ENCODE results near the gene LTC4S. TPM values are rescaled to one million over a fixed set of nuclear protein-coding genes. Genes with fewer than 3 reads are reported as not detected.
"Not testable (repeated sequence)": the region's sequence is repeated elsewhere in the genome, so short reads cannot be mapped to it uniquely, and the experiment has no call there.

Gene LTC4S, protein sequence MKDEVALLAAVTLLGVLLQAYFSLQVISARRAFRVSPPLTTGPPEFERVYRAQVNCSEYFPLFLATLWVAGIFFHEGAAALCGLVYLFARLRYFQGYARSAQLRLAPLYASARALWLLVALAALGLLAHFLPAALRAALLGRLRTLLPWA
- total RNA-seq (10 to 100 TPM; 16.1 to 34.7 TPM), polyA plus RNA-seq (1 to 10 TPM; 6.6 to 9.3 TPM)
- long read RNA-seq, donor 1, partial matches to known transcripts: 0 of 2 reads
- long read RNA-seq, donor 1, other reads (novel, unspliced or antisense): 2 of 2 reads
- long read RNA-seq, donor 2, transcript LTC4S-201 (5 exons, 666 nt): major isoform, 16 of 29 reads
- long read RNA-seq, donor 2, partial matches to known transcripts: 1 of 29 reads
- long read RNA-seq, donor 2, other reads (novel, unspliced or antisense): 8 of 29 reads

DNA sequence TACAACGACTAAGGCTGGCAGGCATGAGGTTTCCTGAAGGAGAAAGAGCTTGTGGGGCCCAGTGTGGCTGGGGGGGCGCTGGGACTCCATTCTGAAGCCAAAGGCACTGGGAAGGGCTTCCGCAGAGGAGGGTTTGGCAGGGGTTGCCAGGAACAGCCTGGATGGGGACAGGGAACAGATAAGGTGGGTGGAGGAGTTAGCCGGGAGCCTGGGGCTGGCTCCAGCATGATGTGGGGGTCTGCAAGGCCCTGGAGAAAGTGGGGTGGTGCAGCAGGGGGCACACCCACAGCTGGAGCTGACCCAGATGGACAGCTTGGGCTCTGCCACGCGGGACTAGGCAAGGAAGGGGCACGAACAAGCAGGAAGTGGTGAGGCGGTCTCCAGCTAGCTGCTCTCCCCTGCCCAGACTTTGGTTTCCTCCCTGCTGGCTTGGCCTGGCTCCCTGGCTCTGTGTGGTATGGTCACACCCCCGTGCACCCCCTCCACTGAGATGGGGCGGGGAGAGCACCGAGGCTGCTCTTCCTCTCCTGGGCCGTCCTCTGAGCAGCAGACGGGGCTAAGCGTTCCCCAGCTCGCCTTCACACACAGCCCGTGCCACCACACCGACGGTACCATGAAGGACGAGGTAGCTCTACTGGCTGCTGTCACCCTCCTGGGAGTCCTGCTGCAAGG, at the start of gene LTC4S:
LTC4S (plus strand) TSS at position 519 of the 672 bp plus-strand sequence; CDS start at position 614, 95 bp downstream.
- Histone ChIP-seq H3K4me1 (ENCODE audit: control insufficient read depth in 1 of 2, insufficient read depth in 2 of 2, low read length in 2 of 2) (no peaks in the 10 kb centered on the region), H3K9me3 (ENCODE audit: control insufficient read depth, low read length) (no peaks in the 10 kb centered on the region), H3K4me3 (ENCODE audit: low read length in 2 of 2) (no peak within 1 kb of the TSS), H3K27ac (ENCODE audit: low read depth in 1 of 2, low read length in 2 of 2) (no peak within 1 kb of the TSS), H3K36me3 (ENCODE audit: control insufficient read depth in 1 of 2, insufficient read depth in 2 of 2, low read length in 1 of 2) (no peaks in the 10 kb centered on the region), H3K27me3 (ENCODE audit: control insufficient read depth in 1 of 2, insufficient read depth in 2 of 2, low read length in 1 of 2) (no peaks in the 10 kb centered on the region)
- intact Hi-C loops (cut with DNase I): loop anchor here in 1 of 2 donors (10.0 kb wide), 2 partner anchors 69 to 119 kb away; no protein-coding TSS in a partner anchor
- WGBS, 2 donors: 4 to 5% methylated on average over 19 of the region's 19 CpGs
- peak; percentile 75 for ATAC-seq (ENCODE audit: low FRiP score)
- peak; percentile 91 to 95 for DNase-seq

- H3K4me1 ChIP-seq (ENCODE audit: control insufficient read depth in 1 of 2, insufficient read depth in 2 of 2, low read length in 2 of 2); DNase-seq; H3K4me3 ChIP-seq (ENCODE audit: low read length in 2 of 2); intact Hi-C loops (cut with DNase I); H3K36me3 ChIP-seq (ENCODE audit: control insufficient read depth in 1 of 2, insufficient read depth in 2 of 2, low read length in 1 of 2); H3K27me3 ChIP-seq (ENCODE audit: control insufficient read depth in 1 of 2, insufficient read depth in 2 of 2, low read length in 1 of 2); H3K27ac ChIP-seq (ENCODE audit: low read depth in 1 of 2, low read length in 2 of 2); ATAC-seq (ENCODE audit: low FRiP score); H3K9me3 ChIP-seq (ENCODE audit: control insufficient read depth, low read length): not testable (repeated sequence)
- 38 to 54% methylated on average over 7 of the region's 7 CpGs for WGBS, 2 donors
Measured at GRCh38 chr5:179744106-179744505, 49.7 kb upstream of the LTC4S start.

- no peak overlapping the region for H3K27ac ChIP-seq (ENCODE audit: low read depth in 1 of 2, low read length in 2 of 2)
- intact Hi-C loops (cut with DNase I): no loop called here
Measured at GRCh38 chr5:179746872-179747271, 46.9 kb upstream of the LTC4S start.

DNA sequence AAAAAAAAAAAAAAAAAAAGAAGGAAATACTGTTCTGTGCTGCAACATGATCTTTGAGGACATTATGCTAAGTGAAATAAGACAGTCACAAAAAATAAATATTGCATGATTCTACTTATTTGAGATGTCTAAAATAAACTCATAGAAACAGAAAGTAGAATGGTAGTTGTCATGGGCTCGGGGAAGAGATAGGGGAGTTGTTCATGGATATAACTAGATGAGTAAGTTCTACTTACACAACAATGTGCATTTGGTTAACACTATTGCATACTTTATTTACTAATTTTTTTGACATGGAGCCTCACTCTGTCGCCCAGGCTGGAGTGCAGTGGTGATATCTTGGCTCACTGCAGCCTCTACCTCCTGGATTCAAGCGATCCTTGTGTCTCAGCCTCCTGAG, 46.0 kb upstream of the LTC4S start:
- DNase-seq (no peak), ATAC-seq (ENCODE audit: low FRiP score) (no peak)
- intact Hi-C loops (cut with DNase I): no loop called here
- no peaks in the 10 kb centered on the region for H3K27me3 ChIP-seq (ENCODE audit: control insufficient read depth in 1 of 2, insufficient read depth in 2 of 2, low read length in 1 of 2)
- 89 to 90% methylated on average over 3 of the region's 3 CpGs for WGBS, 2 donors
- no peak overlapping the region for H3K4me3 ChIP-seq (ENCODE audit: low read length in 2 of 2)
- H3K27ac ChIP-seq (ENCODE audit: low read depth in 1 of 2, low read length in 2 of 2): no peak overlapping the region
- no peaks in the 10 kb centered on the region for H3K4me1 ChIP-seq (ENCODE audit: control insufficient read depth in 1 of 2, insufficient read depth in 2 of 2, low read length in 2 of 2)
- H3K36me3 ChIP-seq (ENCODE audit: control insufficient read depth in 1 of 2, insufficient read depth in 2 of 2, low read length in 1 of 2): no peaks in the 10 kb centered on the region
- no peaks in the 10 kb centered on the region for H3K9me3 ChIP-seq (ENCODE audit: control insufficient read depth, low read length)

More at GRCh38 chr5:179746872-179747271, 46.9 kb upstream of the LTC4S start:
- H3K9me3 ChIP-seq (ENCODE audit: control insufficient read depth, low read length): no peaks in the 10 kb centered on the region
- DNase-seq (no peak), ATAC-seq (ENCODE audit: low FRiP score) (no peak)
- no peaks in the 10 kb centered on the region for H3K36me3 ChIP-seq (ENCODE audit: control insufficient read depth in 1 of 2, insufficient read depth in 2 of 2, low read length in 1 of 2)
- H3K4me3 ChIP-seq (ENCODE audit: low read length in 2 of 2): no peak overlapping the region
- WGBS, 2 donors: 82 to 85% methylated on average over 2 of the region's 2 CpGs
- H3K4me1 ChIP-seq (ENCODE audit: control insufficient read depth in 1 of 2, insufficient read depth in 2 of 2, low read length in 2 of 2): no peaks in the 10 kb centered on the region
- H3K27me3 ChIP-seq (ENCODE audit: control insufficient read depth in 1 of 2, insufficient read depth in 2 of 2, low read length in 1 of 2): no peaks in the 10 kb centered on the region

GRCh38 chr5:179749857-179750508, 43.8 kb upstream of the LTC4S start:
- WGBS, 2 donors: 72 to 73% methylated on average over 8 of the region's 8 CpGs
- no peaks in the 10 kb centered on the region for H3K27me3 ChIP-seq (ENCODE audit: control insufficient read depth in 1 of 2, insufficient read depth in 2 of 2, low read length in 1 of 2)
- intact Hi-C loops (cut with DNase I): no loop called here

GRCh38 chr5:179753971-179754370, 39.8 kb upstream of the LTC4S start:
- no peak overlapping the region for H3K4me3 ChIP-seq (ENCODE audit: low read length in 2 of 2)
- peaks cover 0 to 3% of the 10 kb centered on the region in 2 donors for H3K4me1 ChIP-seq (ENCODE audit: control insufficient read depth in 1 of 2, insufficient read depth in 2 of 2, low read length in 2 of 2)
- ATAC-seq (ENCODE audit: low FRiP score): no peak
- H3K36me3 ChIP-seq (ENCODE audit: control insufficient read depth in 1 of 2, insufficient read depth in 2 of 2, low read length in 1 of 2): no peaks in the 10 kb centered on the region
- 95 to 96% methylated on average over 5 of the region's 5 CpGs for WGBS, 2 donors
- no peaks in the 10 kb centered on the region for H3K9me3 ChIP-seq (ENCODE audit: control insufficient read depth, low read length)
- peak; percentile 9 to 27 for DNase-seq
- H3K27ac ChIP-seq (ENCODE audit: low read depth in 1 of 2, low read length in 2 of 2): no peak overlapping the region
- intact Hi-C loops (cut with DNase I): no loop called here
- H3K27me3 ChIP-seq (ENCODE audit: control insufficient read depth in 1 of 2, insufficient read depth in 2 of 2, low read length in 1 of 2): no peaks in the 10 kb centered on the region

More at GRCh38 chr5:179749857-179750508, 43.8 kb upstream of the LTC4S start:
- Histone ChIP-seq H3K4me3 (ENCODE audit: low read length in 2 of 2) (no peak overlapping the region), H3K27ac (ENCODE audit: low read depth in 1 of 2, low read length in 2 of 2) (no peak overlapping the region), H3K36me3 (ENCODE audit: control insufficient read depth in 1 of 2, insufficient read depth in 2 of 2, low read length in 1 of 2) (no peaks in the 10 kb centered on the region), H3K9me3 (ENCODE audit: control insufficient read depth, low read length) (no peaks in the 10 kb centered on the region), H3K4me1 (ENCODE audit: control insufficient read depth in 1 of 2, insufficient read depth in 2 of 2, low read length in 2 of 2) (peaks cover 0 to under 1% of the 10 kb centered on the region in 2 donors)
- ATAC-seq (ENCODE audit: low FRiP score) (no peak), DNase-seq (peak in 1 of 2 donors; percentile 20)

- no peak overlapping the region for H3K27ac ChIP-seq (ENCODE audit: low read depth in 1 of 2, low read length in 2 of 2)
- no peaks in the 10 kb centered on the region for H3K9me3 ChIP-seq (ENCODE audit: control insufficient read depth, low read length)
- H3K27me3 ChIP-seq (ENCODE audit: control insufficient read depth in 1 of 2, insufficient read depth in 2 of 2, low read length in 1 of 2): no peaks in the 10 kb centered on the region
- DNase-seq: no peak
- H3K36me3 ChIP-seq (ENCODE audit: control insufficient read depth in 1 of 2, insufficient read depth in 2 of 2, low read length in 1 of 2): no peaks in the 10 kb centered on the region
- 60 to 61% methylated on average over 2 of the region's 2 CpGs for WGBS, 2 donors
- intact Hi-C loops (cut with DNase I): no loop called here
- no peak overlapping the region for H3K4me3 ChIP-seq (ENCODE audit: low read length in 2 of 2)
- peaks cover 0 to 3% of the 10 kb centered on the region in 2 donors for H3K4me1 ChIP-seq (ENCODE audit: control insufficient read depth in 1 of 2, insufficient read depth in 2 of 2, low read length in 2 of 2)
- no peak for ATAC-seq (ENCODE audit: low FRiP score)
Measured at GRCh38 chr5:179755022-179755421, 38.8 kb upstream of the LTC4S start.

DNA sequence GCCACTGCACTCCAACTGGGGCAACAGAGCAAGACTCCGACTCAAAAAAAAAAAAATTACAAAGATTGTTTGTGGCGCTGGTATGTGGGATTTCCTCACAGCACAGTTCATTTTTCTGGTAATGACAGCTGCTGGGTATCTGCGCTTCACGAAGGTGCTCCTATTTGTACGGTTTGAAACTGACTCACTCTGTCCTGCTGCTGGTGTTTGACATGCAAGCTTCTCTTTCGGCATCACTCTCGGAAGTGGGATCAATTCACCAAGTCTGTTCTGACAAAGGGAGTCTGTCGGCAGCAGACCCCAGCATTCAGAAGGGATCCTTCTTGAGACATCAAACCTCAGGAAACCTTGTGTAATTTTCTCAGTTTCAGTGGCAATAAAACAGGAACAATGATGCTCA, 34.8 kb upstream of the LTC4S start:
- no peak for ATAC-seq (ENCODE audit: low FRiP score)
- no peak overlapping the region for H3K4me3 ChIP-seq (ENCODE audit: low read length in 2 of 2)
- peaks cover 2 to 3% of the 10 kb centered on the region in 2 donors for H3K4me1 ChIP-seq (ENCODE audit: control insufficient read depth in 1 of 2, insufficient read depth in 2 of 2, low read length in 2 of 2)
- no peaks in the 10 kb centered on the region for H3K9me3 ChIP-seq (ENCODE audit: control insufficient read depth, low read length)
- intact Hi-C loops (cut with DNase I): no loop called here
- WGBS, 2 donors: 90% methylated on average over 8 of the region's 8 CpGs
- no peaks in the 10 kb centered on the region for H3K36me3 ChIP-seq (ENCODE audit: control insufficient read depth in 1 of 2, insufficient read depth in 2 of 2, low read length in 1 of 2)
- no peaks in the 10 kb centered on the region for H3K27me3 ChIP-seq (ENCODE audit: control insufficient read depth in 1 of 2, insufficient read depth in 2 of 2, low read length in 1 of 2)
- DNase-seq: peak in 1 of 2 donors; percentile 8
- no peak overlapping the region for H3K27ac ChIP-seq (ENCODE audit: low read depth in 1 of 2, low read length in 2 of 2)

Data from aorta (tissue), 5 donors.